Muscle layer of colon (tissue), 2 donors: ENCODE results near the gene ENTREP3.
"Not testable (repeated sequence)": the region's sequence is repeated elsewhere in the genome, so short reads cannot be mapped to it uniquely, and the experiment has no call there.

Experiments used
- H3K27ac ChIP-seq: one replicate; pipeline ENCODE4 v1.7.0; 2013; ENCODE audit warnings: low read depth, mild to moderate bottlenecking, low read length, moderate library complexity
- H3K27me3 ChIP-seq, 2 donors: one replicate each; pipeline ENCODE4 v1.7.0; 2013; ENCODE audit warnings: low read length in 2 of 2, mild to moderate bottlenecking in 2 of 2; ENCODE audit not compliant: insufficient read depth in 2 of 2, control insufficient read depth in 1 of 2
- H3K36me3 ChIP-seq: one replicate; pipeline ENCODE4 v1.7.0; 2013; ENCODE audit warnings: mild to moderate bottlenecking, low read length; ENCODE audit not compliant: insufficient read depth
- H3K4me1 ChIP-seq: one replicate; pipeline ENCODE4 v1.7.0; 2013; ENCODE audit warnings: mild to moderate bottlenecking, low read length; ENCODE audit not compliant: insufficient read depth
- H3K4me3 ChIP-seq, 2 donors: one replicate each; pipeline ENCODE4 v1.7.0; 2013; ENCODE audit warnings: low read length in 2 of 2, low read depth in 1 of 2, mild to moderate bottlenecking in 1 of 2, moderate library complexity in 1 of 2
- H3K9ac ChIP-seq: one replicate; pipeline ENCODE4 v1.7.0; 2013; ENCODE audit warnings: low read length
- H3K9me3 ChIP-seq: one replicate; pipeline ENCODE4 v1.7.0; 2013; ENCODE audit warnings: mild to moderate bottlenecking, low read length
- donor health status: abdominal sarcoma.
- donor health status: Adenocarcinoma of cecum.

The ENTREP3 gene

DNA sequence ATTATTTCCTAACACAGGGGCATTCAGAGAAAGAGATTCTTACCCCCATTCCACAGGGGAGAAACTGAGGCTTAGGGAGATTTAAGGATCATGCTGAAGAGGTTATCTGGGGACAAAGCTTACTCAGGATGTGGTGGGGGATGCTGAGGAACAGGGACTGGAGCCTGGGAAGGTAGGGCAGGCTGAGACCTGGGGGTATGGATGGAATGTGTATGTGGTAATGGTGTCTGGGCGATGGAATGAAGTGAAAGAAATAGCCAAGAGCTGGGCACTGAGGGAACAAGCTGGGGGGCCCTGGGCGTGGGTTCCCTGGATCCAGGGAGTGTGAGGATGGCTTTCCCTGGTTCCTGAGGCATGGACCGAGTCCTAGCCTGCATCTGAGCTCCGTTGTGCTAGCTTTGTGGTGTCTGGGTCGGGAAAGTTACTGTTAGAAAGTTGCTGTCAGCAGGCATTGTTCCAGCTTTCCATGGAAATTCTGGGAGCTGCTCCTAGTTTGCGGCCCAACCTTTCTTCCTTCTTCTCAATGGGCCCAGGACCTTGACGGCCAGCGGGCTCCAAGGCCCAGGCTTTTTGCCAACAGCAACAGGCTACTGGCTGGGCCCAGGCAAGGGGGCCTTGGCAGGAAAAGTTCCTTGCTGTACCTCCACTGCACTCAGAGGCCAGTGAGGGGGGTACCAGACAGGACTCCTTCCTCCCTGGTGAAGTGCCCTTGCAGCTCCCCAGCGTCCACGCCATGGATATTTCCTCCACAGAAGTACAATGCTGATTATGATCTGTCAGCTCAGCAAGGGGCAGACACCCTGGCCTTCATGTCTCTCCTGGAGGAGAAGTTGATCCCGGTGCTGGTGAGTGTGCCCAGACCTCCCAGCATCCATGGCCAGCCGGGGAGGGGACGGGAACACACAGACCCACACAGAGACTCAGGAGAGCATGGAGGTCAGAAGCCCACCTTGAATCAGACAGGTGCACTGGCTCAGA, 23.0 kb downstream of the ENTREP3 start:
- H3K9me3 ChIP-seq, H3K9ac ChIP-seq, H3K36me3 ChIP-seq, H3K4me3 ChIP-seq, H3K27me3 ChIP-seq: not testable (repeated sequence)
- Histone ChIP-seq H3K27ac (peak overlapping the region; percentile 52), H3K4me1 (peaks cover 22% of the 10 kb centered on the region)

- not testable (repeated sequence) for H3K9ac ChIP-seq, H3K36me3 ChIP-seq, H3K9me3 ChIP-seq, H3K27me3 ChIP-seq, H3K27ac ChIP-seq, H3K4me3 ChIP-seq
- peaks cover 29% of the 10 kb centered on the region for H3K4me1 ChIP-seq
Measured at GRCh38 chr1:155231302-155231701, 24.0 kb downstream of the ENTREP3 start.

- H3K9me3 ChIP-seq = no peaks in the 10 kb centered on the region
- H3K9ac ChIP-seq = peak overlapping the region; percentile 66
- H3K27me3 ChIP-seq = no peaks in the 10 kb centered on the region
- peaks cover 36% of the 10 kb centered on the region for H3K4me1 ChIP-seq
- H3K4me3 ChIP-seq = peak overlapping the region; percentile 36 to 75
- no peaks in the 10 kb centered on the region for H3K36me3 ChIP-seq
- H3K27ac ChIP-seq = peak overlapping the region; percentile 62
Measured at GRCh38 chr1:155228096-155228427, 27.2 kb downstream of the ENTREP3 start.

DNA sequence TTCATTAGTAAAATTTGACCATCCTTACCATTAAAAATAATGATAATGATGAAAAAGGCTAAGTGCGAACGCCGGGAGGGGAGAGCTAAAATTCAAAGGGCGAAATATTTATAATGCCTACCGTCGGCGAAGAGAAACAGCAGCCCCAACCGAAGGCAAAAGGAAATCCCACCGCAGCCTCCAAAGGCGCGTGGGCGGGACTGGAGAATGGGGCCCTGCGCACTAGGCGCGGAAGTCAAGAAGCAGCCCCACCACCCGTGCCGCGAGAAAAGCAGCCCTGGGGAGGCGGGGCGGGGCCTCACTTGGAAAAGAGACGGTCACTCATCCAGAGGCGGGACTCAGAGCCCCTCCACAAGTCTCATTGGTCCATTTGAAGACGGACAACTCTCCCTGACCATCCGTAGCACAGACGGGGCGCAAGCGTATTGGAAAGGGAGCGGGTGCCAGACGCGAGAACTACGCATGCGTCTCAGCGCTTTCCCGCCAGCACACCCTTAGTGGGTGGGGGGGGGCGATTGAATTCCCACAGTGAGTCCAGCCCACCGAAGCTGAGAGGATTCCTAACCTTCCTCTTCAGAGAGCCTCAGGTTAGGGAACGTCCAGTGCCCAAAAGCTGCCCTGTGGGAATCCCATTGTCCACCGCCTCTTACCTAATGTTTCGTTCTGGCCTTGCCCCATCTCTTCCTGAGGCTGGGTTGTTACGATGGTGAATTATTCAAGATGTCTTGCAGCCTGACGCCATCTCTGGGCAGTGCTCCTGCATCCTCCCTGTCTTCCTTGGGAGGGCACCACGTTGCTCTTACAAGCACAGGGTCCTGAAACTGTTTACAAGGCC, 27.8 kb downstream of the ENTREP3 start:
- no peaks in the 10 kb centered on the region for H3K27me3 ChIP-seq
- peak overlapping the region; percentile 62 for H3K27ac ChIP-seq
- no peaks in the 10 kb centered on the region for H3K36me3 ChIP-seq
- peaks cover 31% of the 10 kb centered on the region for H3K4me1 ChIP-seq
- H3K4me3 ChIP-seq = peak overlapping the region; percentile 44 to 75
- H3K9ac ChIP-seq = peak overlapping the region; percentile 66
- H3K9me3 ChIP-seq = no peaks in the 10 kb centered on the region

DNA sequence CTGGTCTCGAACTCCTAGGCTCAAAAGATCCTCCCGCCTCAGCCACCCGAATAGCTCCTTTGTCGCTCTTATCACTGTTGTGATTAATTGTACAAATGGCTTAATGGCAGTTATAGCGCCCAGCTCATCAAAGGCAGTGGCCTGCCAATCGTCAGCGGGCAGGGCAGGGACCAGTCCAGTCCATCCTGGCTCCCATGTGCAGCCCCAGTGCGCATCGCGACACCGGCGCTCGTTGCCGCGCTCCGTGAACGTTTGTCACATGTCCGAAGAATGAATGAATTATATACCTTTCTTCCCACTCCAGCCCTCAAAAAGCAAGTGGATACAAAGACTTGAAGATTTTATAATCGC, 28.4 kb downstream of the ENTREP3 start:
- Histone ChIP-seq H3K9me3 (no peaks in the 10 kb centered on the region), H3K4me3 (peak overlapping the region; percentile 44 to 75), H3K36me3 (no peaks in the 10 kb centered on the region), H3K27ac (peak overlapping the region; percentile 62), H3K4me1 (peaks cover 25% of the 10 kb centered on the region), H3K9ac (peak overlapping the region; percentile 26), H3K27me3 (no peaks in the 10 kb centered on the region)

- Histone ChIP-seq H3K4me1 (peaks cover 21% of the 10 kb centered on the region), H3K27me3 (no peaks in the 10 kb centered on the region), H3K9ac (peak overlapping the region; percentile 26), H3K27ac (peak overlapping the region; percentile 62), H3K9me3 (no peaks in the 10 kb centered on the region), H3K4me3 (peak overlapping the region; percentile 44 to 75), H3K36me3 (no peaks in the 10 kb centered on the region)
Measured at GRCh38 chr1:155226188-155226909, 28.9 kb downstream of the ENTREP3 start.

GRCh38 chr1:155225404-155225759, 29.9 kb downstream of the ENTREP3 start:
- not testable (repeated sequence) for H3K36me3 ChIP-seq, H3K27ac ChIP-seq, H3K9ac ChIP-seq, H3K4me3 ChIP-seq, H3K27me3 ChIP-seq, H3K9me3 ChIP-seq
- H3K4me1 ChIP-seq = peaks cover 21% of the 10 kb centered on the region

GRCh38 chr1:155223047-155223446, 32.2 kb downstream of the ENTREP3 start:
- H3K36me3 ChIP-seq = no peaks in the 10 kb centered on the region
- no peaks in the 10 kb centered on the region for H3K27me3 ChIP-seq
- H3K4me3 ChIP-seq = no peak overlapping the region
- no peak overlapping the region for H3K9ac ChIP-seq
- H3K4me1 ChIP-seq = peaks cover 23% of the 10 kb centered on the region
- H3K9me3 ChIP-seq = no peaks in the 10 kb centered on the region
- no peak overlapping the region for H3K27ac ChIP-seq

- H3K4me1 ChIP-seq = not testable (repeated sequence)
Measured at GRCh38 chr1:155220211-155220965, 34.9 kb downstream of the ENTREP3 start.

DNA sequence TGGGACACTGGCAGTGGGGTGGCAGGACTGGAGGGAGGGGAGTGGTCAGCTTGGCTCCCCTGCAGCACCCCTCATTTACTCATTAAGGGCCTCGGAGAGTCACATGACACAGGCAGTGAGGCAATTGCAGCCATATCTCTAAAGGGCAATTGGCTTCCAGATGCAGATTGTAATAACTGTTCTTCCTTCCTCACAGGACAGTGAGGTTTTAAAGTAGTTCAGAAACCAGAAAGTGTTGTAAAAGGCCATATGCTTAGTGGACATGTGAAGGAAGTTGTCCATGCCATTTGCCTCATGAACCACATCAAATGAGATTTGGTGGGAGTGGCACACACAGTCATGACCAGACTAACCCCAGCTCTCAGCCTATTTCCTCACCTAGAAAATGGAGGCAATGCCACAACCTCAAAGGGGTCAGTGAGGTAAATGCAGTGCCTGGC, 35.7 kb downstream of the ENTREP3 start:
- Histone ChIP-seq H3K4me1 (peaks cover 6% of the 10 kb centered on the region), H3K9me3 (no peaks in the 10 kb centered on the region), H3K27me3 (no peaks in the 10 kb centered on the region), H3K4me3 (peak overlapping the region in 1 of 2 donors; percentile 32), H3K27ac (no peak overlapping the region), H3K9ac (no peak overlapping the region), H3K36me3 (no peaks in the 10 kb centered on the region)

More at GRCh38 chr1:155220211-155220965, 34.9 kb downstream of the ENTREP3 start:
- H3K27me3 ChIP-seq, H3K27ac ChIP-seq, H3K9ac ChIP-seq, H3K36me3 ChIP-seq, H3K9me3 ChIP-seq, H3K4me3 ChIP-seq: not testable (repeated sequence)
